ENCODE data around the gene SLC4A9. TPM values are rescaled to one million over a fixed set of nuclear protein-coding genes. Genes with fewer than 3 reads are reported as not detected.
A peak's percentile ranks its signal among the peaks of the same experiment; 100 is the strongest.

Gene SLC4A9
- total and polyA plus RNA-seq, 5 donors, result 0.05 to 0.26 (median 0.25) TPM; not detected in 2

GRCh38 chr5:140324041-140324600 is 35.9 kb upstream of the SLC4A9 start:
- DNase-seq, result no peak
- no peaks in the 10 kb centered on the region for H3K9me3 ChIP-seq (ENCODE audit: control insufficient read depth, low read length)
- peaks cover 13% of the 10 kb centered on the region for H3K4me1 ChIP-seq (ENCODE audit: control insufficient read depth, insufficient read depth, low read length)
- intact Hi-C loops (cut with DNase I), result no loop called here
- H3K4me3 ChIP-seq (ENCODE audit: low read length), result no peak overlapping the region
- no peak for ATAC-seq
- H3K27me3 ChIP-seq (ENCODE audit: control insufficient read depth, insufficient read depth), result no peaks in the 10 kb centered on the region
- H3K27ac ChIP-seq (ENCODE audit: low read length), result peak overlapping the region; percentile 49
- 71% methylated on average over 5 of the region's 5 CpGs for WGBS

GRCh38 chr5:140324617-140325241 is 35.3 kb upstream of the SLC4A9 start:
- 24% methylated on average over 1 of the region's 1 CpG for WGBS
- Histone ChIP-seq H3K4me3 (ENCODE audit: low read length) (no peak overlapping the region), H3K9me3 (ENCODE audit: control insufficient read depth, low read length) (no peaks in the 10 kb centered on the region), H3K4me1 (ENCODE audit: control insufficient read depth, insufficient read depth, low read length) (peaks cover 13% of the 10 kb centered on the region), H3K27ac (ENCODE audit: low read length) (peak overlapping the region; percentile 49), H3K27me3 (ENCODE audit: control insufficient read depth, insufficient read depth) (no peaks in the 10 kb centered on the region)
- DNase-seq (no peak), ATAC-seq (peak in 1 of 2 donors; percentile 17)
- intact Hi-C loops (cut with DNase I), result no loop called here

GRCh38 chr5:140325486-140325885 is 34.5 kb upstream of the SLC4A9 start:
- intact Hi-C loops (cut with DNase I), result no loop called here
- WGBS, result 88% methylated on average over 3 of the region's 3 CpGs
- ATAC-seq, result no peak
- no peaks in the 10 kb centered on the region for H3K27me3 ChIP-seq (ENCODE audit: control insufficient read depth, insufficient read depth)
- H3K4me1 ChIP-seq (ENCODE audit: control insufficient read depth, insufficient read depth, low read length), result peaks cover 13% of the 10 kb centered on the region
- DNase-seq, result no peak
- H3K4me3 ChIP-seq (ENCODE audit: low read length), result no peak overlapping the region
- no peaks in the 10 kb centered on the region for H3K9me3 ChIP-seq (ENCODE audit: control insufficient read depth, low read length)
- H3K27ac ChIP-seq (ENCODE audit: low read length), result no peak overlapping the region

GRCh38 chr5:140327589-140327988 is 32.4 kb upstream of the SLC4A9 start:
- H3K4me3 ChIP-seq (ENCODE audit: low read length), result no peak overlapping the region
- no peaks in the 10 kb centered on the region for H3K9me3 ChIP-seq (ENCODE audit: control insufficient read depth, low read length)
- no peaks in the 10 kb centered on the region for H3K27me3 ChIP-seq (ENCODE audit: control insufficient read depth, insufficient read depth)
- 45% methylated on average over 2 of the region's 2 CpGs for WGBS
- intact Hi-C loops (cut with DNase I), result no loop called here
- peaks cover 13% of the 10 kb centered on the region for H3K4me1 ChIP-seq (ENCODE audit: control insufficient read depth, insufficient read depth, low read length)
- ATAC-seq, result no peak
- DNase-seq, result no peak
- no peak overlapping the region for H3K27ac ChIP-seq (ENCODE audit: low read length)

- no peak for ATAC-seq
- Histone ChIP-seq H3K9me3 (ENCODE audit: control insufficient read depth, low read length) (no peaks in the 10 kb centered on the region), H3K27ac (ENCODE audit: low read length) (no peak overlapping the region), H3K4me1 (ENCODE audit: control insufficient read depth, insufficient read depth, low read length) (peaks cover 10% of the 10 kb centered on the region), H3K27me3 (ENCODE audit: control insufficient read depth, insufficient read depth) (no peaks in the 10 kb centered on the region), H3K4me3 (ENCODE audit: low read length) (no peak overlapping the region)
- intact Hi-C loops (cut with DNase I), result no loop called here
- 81% methylated on average over 8 of the region's 8 CpGs for WGBS
- DNase-seq, result no peak
Observed at GRCh38 chr5:140328036-140328764, 31.8 kb upstream of the SLC4A9 start.

DNA sequence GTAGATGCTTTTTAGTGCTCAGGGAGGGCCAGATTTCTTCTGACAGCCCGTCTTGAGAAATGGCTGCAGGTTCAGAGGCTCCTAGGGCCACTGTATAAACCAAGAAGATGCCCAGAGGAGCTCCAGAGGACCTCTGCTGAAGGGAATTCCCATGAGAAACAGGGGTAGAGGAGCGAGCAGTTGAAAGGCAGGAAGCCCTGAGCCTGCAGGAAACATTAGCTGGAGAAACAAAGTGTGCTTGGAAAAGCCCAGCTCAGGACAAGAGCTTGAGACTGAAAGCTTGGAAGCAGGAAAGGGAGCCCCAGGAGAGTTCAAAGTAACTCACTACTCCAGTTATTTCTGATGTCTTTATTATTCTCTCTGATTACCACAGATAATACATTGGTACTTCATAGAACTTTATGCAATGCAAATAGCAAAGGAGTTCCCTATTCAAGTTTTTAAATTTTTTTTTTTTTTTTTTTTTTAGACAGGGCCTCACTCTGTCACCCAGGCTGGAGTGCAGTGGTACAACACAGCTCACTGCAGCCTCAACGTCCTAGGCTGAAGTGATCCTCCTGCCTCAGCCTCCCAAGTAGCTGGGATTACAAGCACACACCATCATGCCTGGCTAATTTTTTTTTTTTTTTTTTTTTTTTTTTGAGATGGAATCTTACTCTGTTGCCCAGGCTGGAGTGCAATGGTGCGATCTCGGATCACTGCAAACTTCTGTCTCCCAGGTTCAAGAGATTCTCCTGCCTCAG is 30.1 kb upstream of the SLC4A9 start:
- H3K27ac ChIP-seq (ENCODE audit: low read length), result peak overlapping the region; percentile 67
- ATAC-seq (peak; percentile 47 to 78), DNase-seq (no peak)
- intact Hi-C loops (cut with DNase I), result no loop called here
- H3K4me1 ChIP-seq (ENCODE audit: control insufficient read depth, insufficient read depth, low read length), result no peaks in the 10 kb centered on the region
- H3K4me3 ChIP-seq (ENCODE audit: low read length), result no peak overlapping the region
- no peaks in the 10 kb centered on the region for H3K9me3 ChIP-seq (ENCODE audit: control insufficient read depth, low read length)
- no peaks in the 10 kb centered on the region for H3K27me3 ChIP-seq (ENCODE audit: control insufficient read depth, insufficient read depth)
- 70% methylated on average over 5 of the region's 5 CpGs for WGBS

- H3K4me3 ChIP-seq (ENCODE audit: low read length), result no peak overlapping the region
- DNase-seq, result no peak
- no peaks in the 10 kb centered on the region for H3K27me3 ChIP-seq (ENCODE audit: control insufficient read depth, insufficient read depth)
- ATAC-seq, result no peak
- peaks cover 6% of the 10 kb centered on the region for H3K4me1 ChIP-seq (ENCODE audit: control insufficient read depth, insufficient read depth, low read length)
- no peaks in the 10 kb centered on the region for H3K9me3 ChIP-seq (ENCODE audit: control insufficient read depth, low read length)
- WGBS, result 69% methylated on average over 1 of the region's 1 CpG
- no peak overlapping the region for H3K27ac ChIP-seq (ENCODE audit: low read length)
- intact Hi-C loops (cut with DNase I), result no loop called here
Observed at GRCh38 chr5:140331638-140332037, 28.4 kb upstream of the SLC4A9 start.

DNA sequence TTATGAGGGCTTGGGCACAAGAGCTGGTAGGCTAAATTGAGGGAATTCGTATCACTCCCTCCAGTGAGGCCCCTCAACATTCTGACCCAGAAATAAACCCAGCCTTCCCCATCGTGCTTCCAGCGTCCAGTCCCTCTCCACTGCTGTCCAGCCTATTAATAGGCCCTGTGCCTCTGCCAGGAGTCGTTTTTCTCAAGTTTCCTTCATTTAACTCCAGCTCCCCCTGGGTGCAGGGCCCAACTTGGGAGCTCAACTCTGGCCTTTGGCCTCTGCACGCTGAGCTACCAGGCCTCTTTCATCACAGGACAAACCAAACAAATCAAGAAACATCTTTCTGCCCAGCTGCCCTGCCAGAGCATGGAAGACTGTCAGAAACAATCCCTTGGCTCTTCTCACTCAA is 23.6 kb upstream of the SLC4A9 start:
- intact Hi-C loops (cut with DNase I), result no loop called here
- Histone ChIP-seq H3K4me3 (ENCODE audit: low read length) (no peak overlapping the region), H3K27ac (ENCODE audit: low read length) (peak overlapping the region; percentile 91), H3K27me3 (ENCODE audit: control insufficient read depth, insufficient read depth) (no peaks in the 10 kb centered on the region), H3K9me3 (ENCODE audit: control insufficient read depth, low read length) (no peaks in the 10 kb centered on the region), H3K4me1 (ENCODE audit: control insufficient read depth, insufficient read depth, low read length) (peaks cover 9% of the 10 kb centered on the region)
- 19% methylated on average over 5 of the region's 5 CpGs for WGBS
- peak; percentile 48 to 66 for ATAC-seq
- peak in 2 of 3 donors; percentile 70 to 71 for DNase-seq

- Histone ChIP-seq H3K4me1 (ENCODE audit: control insufficient read depth, insufficient read depth, low read length) (peaks cover 19% of the 10 kb centered on the region), H3K4me3 (ENCODE audit: low read length) (no peak overlapping the region), H3K27ac (ENCODE audit: low read length) (no peak overlapping the region), H3K27me3 (ENCODE audit: control insufficient read depth, insufficient read depth) (no peaks in the 10 kb centered on the region), H3K9me3 (ENCODE audit: control insufficient read depth, low read length) (no peaks in the 10 kb centered on the region)
- ATAC-seq, result no peak
- no peak for DNase-seq
- 98% methylated on average over 1 of the region's 1 CpG for WGBS
- intact Hi-C loops (cut with DNase I), result no loop called here
Observed at GRCh38 chr5:140337880-140338279, 22.1 kb upstream of the SLC4A9 start.

GRCh38 chr5:140338336-140338735 is 21.7 kb upstream of the SLC4A9 start:
- H3K27me3 ChIP-seq (ENCODE audit: control insufficient read depth, insufficient read depth), result no peaks in the 10 kb centered on the region
- 75% methylated on average over 3 of the region's 3 CpGs for WGBS

GRCh38 chr5:140338908-140339307 is 21.1 kb upstream of the SLC4A9 start:
- H3K9me3 ChIP-seq (ENCODE audit: control insufficient read depth, low read length), result no peaks in the 10 kb centered on the region
- no peak overlapping the region for H3K4me3 ChIP-seq (ENCODE audit: low read length)
- intact Hi-C loops (cut with DNase I), result no loop called here
- no peak for DNase-seq
- H3K27ac ChIP-seq (ENCODE audit: low read length), result peak overlapping the region; percentile 36
- WGBS, result 91% methylated on average over 2 of the region's 2 CpGs
- H3K27me3 ChIP-seq (ENCODE audit: control insufficient read depth, insufficient read depth), result no peaks in the 10 kb centered on the region
- H3K4me1 ChIP-seq (ENCODE audit: control insufficient read depth, insufficient read depth, low read length), result peaks cover 23% of the 10 kb centered on the region
- no peak for ATAC-seq

More at GRCh38 chr5:140338336-140338735, 21.7 kb upstream of the SLC4A9 start:
- Histone ChIP-seq H3K27ac (ENCODE audit: low read length) (peak overlapping the region; percentile 36), H3K9me3 (ENCODE audit: control insufficient read depth, low read length) (no peaks in the 10 kb centered on the region), H3K4me3 (ENCODE audit: low read length) (no peak overlapping the region), H3K4me1 (ENCODE audit: control insufficient read depth, insufficient read depth, low read length) (peaks cover 23% of the 10 kb centered on the region)
- ATAC-seq, result no peak
- no peak for DNase-seq
- intact Hi-C loops (cut with DNase I), result no loop called here

All from right cardiac atrium (tissue), 5 donors.